Fibroblast of peridontal ligament (primary cell): ENCODE results near the gene ABCF2.

Experiments
- DNase-seq: peaks from one replicate; pipeline ENCODE4 v3.0.0-alpha.2; 2010; ENCODE audit errors: extremely low read depth

Gene ABCF2

GRCh38 chr7:151174246-151175046, 52.6 kb downstream of the ABCF2 start:
- no peak for DNase-seq

- no peak for DNase-seq
These were observed 53.4 kb downstream of the ABCF2 start for GRCh38 chr7:151173386-151174245.

GRCh38 chr7:151172273-151173141, 54.5 kb downstream of the ABCF2 start:
- DNase-seq: peak; percentile 51

GRCh38 chr7:151168787-151169162, 58.2 kb downstream of the ABCF2 start:
- no peak for DNase-seq

GRCh38 chr7:151168003-151168786, 58.8 kb downstream of the ABCF2 start:
- DNase-seq: no peak

- DNase-seq: no peak
These were observed 59.6 kb downstream of the ABCF2 start, which contains the start of gene GBX1 for GRCh38 chr7:151167197-151167961. Gene GBX1, minus strand, starts transcription at chr7:151167694. Its CDS starts 146 bp downstream, at chr7:151167548.

- no peak for DNase-seq
These were observed 60.3 kb downstream of the ABCF2 start for GRCh38 chr7:151166629-151167196.
